Measurements from ENCODE around the gene PLA2G4F.

- no peak for TF ChIP-seq REST (IDR thresholded peaks at IDR 0.05; ENCODE audit: insufficient read depth in 1 of 2, low read depth in 2 of 2, low read length in 2 of 2)
- no peak for TF ChIP-seq TAF1 (IDR thresholded peaks at IDR 0.05; ENCODE audit: borderline replicate concordance, insufficient read depth, low read length)
- TF ChIP-seq SIN3A (IDR thresholded peaks at IDR 0.05; ENCODE audit: borderline replicate concordance, insufficient read depth, low read length) = no peak
- TF ChIP-seq POLR2AphosphoS5 (IDR thresholded peaks at IDR 0.05; ENCODE audit: low read depth, low read length) = no peak
Measured at GRCh38 chr15:42148808-42149492, 7.5 kb downstream of the PLA2G4F start.
